ENCODE measurements around the gene FOXK1.
"Not testable (repeated sequence)": the region's sequence is repeated elsewhere in the genome, so short reads cannot be mapped to it uniquely, and the experiment has no call there.

FOXK1 gene

DNA sequence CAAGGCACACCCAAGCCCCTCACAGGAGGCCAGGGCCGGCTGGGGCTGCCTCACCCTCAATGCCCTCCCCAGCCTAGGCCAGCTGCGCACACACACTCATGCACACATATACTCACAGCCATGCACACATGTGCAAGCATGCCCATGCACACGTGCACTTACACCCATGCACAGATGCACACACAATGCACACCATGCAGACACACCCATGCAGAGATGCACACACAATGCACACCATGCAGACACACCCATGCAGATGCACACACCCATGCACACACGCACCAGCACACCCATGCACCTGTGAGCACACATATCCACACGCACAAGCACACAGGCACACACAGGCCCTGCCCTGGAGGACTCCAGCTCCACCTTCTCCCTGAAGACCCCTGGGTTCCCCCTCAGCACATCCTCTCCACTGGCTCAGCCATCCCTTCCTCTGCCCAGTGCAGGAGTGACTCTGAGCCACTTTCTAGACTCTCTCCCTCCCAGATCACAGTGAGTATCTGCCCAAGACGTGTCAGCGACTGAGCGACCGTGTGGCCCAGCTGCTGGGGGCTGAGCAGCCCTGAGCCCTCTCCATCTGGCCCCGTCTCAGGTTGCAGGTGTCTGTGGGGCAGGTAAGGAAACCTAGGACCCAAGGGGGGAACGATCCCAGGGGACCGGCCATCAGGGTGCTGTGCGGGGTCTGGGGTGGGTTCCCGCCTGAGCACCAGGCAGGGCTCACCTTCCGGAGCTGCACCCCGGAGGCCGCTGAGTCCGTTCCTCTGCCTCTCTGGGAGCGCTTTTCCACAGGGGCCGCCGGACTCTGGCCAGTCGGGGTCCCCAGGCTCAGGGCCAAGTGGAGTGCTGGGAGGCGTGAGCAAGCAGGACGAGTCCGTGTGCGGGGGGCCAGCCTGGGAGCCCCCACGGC is 119.1 kb downstream of the FOXK1 start:
- no peak for DNase-seq (ENCODE audit: low spot score)

DNA sequence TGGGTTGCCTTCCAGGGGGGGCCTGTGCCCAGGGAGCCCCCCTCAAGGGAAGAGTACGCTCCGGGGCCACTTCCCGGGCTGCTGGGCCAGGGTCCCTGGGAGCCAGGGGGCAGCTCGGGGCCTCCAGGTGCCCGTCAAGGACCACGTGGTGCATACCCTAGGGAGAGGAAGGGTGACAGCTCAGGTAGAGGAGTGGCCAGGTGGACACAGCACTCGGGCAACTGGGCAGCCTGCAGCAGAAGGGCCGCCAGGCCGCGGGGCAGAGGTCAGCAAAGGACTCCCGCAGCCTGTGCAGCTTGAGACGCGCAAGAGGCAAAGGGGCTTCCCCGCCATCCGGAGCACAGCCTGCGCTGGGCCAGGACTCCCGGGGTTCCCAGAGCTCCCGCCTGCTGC is 119.7 kb downstream of the FOXK1 start:
- no peak for DNase-seq (ENCODE audit: low spot score)

DNA sequence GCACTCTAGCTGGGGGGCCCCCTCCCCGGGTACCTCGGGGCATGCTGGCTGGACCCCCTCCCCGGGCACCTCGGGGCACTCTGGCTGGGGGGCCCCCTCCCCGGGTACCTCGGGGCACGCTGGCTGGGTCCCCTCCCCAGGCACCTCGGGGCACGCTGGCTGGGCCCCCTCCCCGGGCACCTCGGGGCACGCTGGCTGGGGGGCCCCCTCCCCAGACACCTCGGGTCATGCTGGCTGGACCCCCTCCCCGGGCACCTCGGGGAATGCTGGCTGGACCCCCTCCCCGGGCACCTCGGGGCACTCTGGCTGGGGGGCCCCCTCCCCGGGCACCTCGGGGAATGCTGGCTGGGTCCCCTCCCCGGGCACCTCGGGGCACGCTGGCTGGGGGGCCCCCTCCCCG is 120.5 kb downstream of the FOXK1 start:
- not testable (repeated sequence) for DNase-seq (ENCODE audit: low spot score)

DNA sequence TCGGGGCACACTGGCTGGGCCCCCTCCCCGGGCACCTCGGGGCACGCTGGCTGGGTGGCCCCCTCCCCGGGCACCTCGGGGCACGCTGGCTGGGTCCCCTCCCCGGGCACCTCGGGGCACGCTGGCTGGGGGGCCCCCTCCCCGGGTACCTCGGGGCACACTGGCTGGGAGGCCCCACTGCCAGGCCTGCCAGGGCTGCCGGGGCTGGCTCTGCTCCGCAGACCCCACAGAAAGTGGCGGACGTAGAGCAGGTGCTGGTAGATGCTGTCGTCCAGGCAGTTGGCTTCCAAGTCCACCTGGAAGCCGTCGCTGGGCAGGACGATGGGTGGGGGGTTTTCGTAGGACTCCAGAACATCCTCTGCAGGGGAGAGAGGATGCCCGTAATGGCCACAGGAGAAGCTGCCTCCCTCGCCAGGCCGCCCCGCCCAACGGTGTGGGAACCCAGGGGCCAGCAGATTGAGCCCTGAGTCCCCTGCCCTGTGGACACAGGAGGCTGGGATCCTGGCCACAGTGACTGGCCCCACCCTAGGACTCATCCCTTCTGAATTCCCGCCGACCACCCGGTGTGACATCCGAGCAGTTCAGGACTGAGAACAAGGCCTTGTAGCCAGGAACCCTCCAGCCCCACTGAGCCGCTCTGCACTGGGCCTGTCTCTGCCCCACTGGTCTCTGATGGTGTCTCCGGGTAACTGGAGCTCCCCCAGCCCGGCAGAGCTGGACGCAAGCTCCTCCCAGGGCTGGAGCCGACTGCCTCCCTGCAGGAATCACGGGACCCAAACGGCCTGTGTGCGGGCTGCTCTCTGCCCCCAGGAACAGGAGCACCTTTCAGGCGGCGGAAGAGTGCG is 121.5 kb downstream of the FOXK1 start:
- no peak for DNase-seq (ENCODE audit: low spot score)

DNA sequence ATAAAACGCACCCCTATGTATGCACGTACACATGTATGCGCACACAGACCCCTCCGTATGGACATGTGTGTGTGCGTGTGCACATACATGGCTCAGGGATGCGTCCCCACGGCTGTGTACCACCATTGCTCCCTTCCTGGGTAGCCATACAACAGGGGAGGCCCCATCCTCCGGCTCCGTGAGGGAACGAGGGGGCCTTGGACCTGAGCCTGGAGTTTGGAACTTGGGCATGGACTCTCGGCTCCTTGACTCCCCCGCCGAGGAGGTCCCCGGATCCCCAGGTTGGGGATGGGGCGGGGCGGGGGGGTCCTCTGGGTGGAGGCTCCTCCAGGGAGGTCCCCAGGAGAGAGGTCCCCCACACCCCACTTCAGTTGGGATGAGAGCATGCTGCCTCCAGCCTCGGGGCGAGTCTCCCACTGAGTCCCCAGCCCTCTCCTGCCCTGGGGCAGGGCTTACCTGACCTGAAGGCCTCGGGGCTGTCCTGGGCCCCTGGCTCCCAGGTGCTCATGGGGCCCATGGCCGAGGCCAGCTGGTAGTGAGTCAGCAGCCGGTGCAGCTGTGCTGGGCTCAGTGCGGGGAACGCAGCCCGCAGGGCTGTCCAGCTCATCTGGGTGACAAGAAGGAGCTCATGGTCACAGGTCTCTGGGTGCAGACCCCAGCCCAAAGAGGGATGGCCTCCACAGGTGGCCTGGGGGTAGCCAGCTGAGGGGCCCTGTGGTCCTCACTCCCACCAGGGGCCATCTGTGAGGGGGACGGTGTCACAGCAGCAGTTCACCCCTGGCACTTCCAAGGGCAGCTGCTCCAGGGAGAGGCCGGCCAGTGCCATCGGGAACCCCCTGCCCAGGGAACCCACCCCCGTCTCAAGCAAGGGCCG is 123.3 kb downstream of the FOXK1 start:
- DNase-seq (ENCODE audit: low spot score), result no peak

DNA sequence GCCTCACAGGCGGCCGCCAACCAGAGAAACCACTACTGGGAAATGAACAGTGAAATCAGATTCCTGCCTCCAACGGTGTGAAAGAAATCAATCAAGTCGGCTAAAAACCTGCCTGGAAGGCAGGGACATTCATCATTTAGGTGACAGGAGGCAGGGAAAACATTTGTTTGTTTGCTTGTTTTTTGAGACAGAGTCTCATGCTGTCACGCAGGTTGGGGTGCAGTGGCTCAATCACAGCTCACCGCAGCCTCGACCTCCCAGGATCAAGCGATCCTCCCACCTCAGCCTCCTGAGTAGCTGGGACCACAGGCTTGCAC is 123.8 kb downstream of the FOXK1 start:
- DNase-seq (ENCODE audit: low spot score), result no peak

DNA sequence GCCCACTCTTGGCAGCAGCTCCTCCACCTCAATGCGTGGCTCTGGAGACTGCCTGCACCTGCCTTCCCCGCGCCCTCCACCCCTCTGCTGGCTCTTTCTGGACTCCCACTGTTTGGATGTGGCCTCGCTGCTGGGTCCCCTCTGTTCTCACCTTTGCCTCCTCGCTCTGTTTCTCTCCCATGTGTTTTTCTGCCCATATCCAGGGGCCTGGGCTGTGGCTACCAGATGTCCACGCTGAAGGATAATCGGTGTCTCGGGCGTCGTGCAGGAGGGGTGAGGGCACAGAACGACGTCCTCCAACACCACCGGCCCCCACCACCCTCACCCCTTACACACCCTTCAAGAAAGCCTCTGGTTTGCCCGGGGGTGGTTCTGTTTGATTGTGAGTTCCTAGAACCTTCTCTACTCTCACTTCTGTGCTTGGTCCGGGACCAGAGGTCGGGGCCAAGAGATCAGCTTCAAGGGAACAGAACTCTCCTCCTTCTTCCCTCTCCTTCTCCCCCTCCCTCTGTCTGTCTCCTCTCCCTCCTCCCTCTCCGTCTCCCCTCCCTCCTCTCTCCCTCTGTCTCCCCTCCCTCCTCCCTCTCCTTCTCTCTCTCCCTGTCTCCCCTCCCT is 125.0 kb downstream of the FOXK1 start:
- DNase-seq (ENCODE audit: low spot score), result no peak

DNA sequence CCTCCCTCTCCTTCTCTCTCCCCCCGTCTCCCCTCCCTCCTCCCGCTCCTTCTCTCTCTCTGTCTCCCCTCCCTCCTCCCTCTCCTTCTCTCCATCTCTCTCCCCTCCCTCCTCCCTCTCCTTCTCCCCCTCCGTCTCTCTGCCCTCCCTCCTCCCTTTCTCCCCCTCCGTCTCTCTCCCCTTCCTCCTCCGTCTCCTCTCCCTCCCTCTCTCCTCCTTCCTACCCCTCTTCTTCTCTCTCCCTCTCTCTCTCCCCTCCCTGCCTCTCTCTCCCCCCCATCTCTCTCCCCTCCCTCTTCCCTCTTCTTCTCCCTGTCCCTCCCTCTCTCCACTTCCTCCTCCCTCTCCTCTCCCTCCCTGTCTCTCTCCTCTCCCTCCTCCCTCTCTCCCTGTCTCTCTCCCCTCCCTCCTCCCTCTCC is 125.5 kb downstream of the FOXK1 start:
- no peak for DNase-seq (ENCODE audit: low spot score)

DNA sequence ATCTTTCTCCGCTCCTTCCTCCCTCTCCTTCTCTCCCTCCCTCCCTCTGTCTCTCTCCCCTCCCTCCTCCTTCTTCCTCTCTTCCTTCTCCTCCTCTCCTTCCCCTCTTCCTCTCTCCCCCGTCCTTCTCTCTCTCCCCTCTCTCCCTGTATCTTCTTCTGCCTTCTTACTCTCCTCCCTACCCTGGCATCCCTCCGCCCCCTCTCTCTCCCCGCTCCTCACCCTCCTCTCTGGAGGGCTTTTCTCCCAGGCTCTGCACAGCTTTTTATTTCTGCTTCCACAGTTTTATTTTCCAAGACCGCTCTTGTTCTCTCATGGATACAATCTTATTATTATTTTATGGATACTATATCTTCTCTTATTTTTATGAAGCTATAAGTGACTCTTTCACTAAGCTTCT is 125.9 kb downstream of the FOXK1 start:
- no peak for DNase-seq (ENCODE audit: low spot score)

DNA sequence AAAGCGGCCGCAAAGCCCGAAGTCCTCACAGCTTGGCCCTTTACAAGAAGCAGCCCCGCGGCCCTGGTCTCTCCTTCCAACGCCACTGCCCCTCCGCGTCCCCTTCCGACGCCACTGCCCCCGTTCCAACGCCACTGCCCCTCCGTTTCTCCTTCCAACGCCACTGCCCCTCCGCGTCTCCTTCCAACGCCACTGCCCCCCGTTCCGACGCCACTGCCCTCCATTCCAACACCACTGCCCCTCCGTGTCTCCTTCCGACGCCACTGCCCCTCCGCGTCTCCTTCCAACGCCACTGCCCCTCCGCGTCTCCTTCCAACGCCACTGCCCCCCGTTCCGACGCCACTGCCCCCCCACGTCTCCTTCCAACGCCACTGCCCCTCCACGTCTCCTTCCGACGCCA is 126.5 kb downstream of the FOXK1 start:
- no peak for DNase-seq (ENCODE audit: low spot score)

DNA sequence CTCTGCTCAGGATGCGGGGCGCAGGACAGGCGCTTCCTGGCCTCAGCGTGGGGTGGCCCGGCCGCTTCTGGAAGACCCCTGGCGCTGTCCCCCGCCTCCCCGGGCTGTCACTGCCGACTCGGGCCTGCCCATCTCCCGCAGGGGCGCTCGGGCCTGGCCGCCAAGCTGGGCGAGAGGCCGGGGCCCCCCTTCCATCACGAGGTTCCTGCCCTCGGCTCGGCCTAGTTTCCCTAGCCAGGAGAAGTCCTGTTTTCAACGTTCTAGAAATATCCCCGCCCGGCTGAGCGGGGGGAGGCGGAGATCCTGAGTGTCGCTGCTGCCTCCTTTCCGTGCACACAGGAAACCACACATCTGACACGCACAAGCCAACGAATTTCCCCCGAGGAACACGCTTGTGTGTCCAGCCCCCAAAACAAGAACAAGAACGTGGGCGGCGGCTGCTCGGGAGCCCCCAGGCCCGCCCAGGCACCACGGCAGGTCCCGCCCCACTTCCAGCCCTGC is 127.0 kb downstream of the FOXK1 start:
- DNase-seq (ENCODE audit: low spot score), result no peak

DNA sequence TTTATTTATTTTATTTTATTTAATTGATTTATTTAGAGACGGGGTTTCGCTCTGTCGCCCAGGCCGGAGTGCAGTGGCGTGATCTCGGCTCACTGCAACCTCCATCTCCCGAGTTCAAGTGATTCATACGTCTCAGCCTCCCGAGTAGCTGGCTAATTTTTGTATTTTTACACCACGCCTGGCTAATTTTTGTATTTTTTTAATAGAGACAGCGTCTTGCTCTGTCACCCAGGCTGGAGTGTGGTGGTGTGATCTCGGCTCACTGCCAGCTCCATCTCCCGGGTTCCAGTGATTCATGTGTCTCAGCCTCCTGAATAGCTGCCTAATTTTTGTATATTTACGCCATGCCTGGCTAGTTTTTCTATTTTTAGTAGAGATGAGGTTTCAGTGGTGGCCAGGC is 127.6 kb downstream of the FOXK1 start:
- DNase-seq (ENCODE audit: low spot score), result no peak

DNA sequence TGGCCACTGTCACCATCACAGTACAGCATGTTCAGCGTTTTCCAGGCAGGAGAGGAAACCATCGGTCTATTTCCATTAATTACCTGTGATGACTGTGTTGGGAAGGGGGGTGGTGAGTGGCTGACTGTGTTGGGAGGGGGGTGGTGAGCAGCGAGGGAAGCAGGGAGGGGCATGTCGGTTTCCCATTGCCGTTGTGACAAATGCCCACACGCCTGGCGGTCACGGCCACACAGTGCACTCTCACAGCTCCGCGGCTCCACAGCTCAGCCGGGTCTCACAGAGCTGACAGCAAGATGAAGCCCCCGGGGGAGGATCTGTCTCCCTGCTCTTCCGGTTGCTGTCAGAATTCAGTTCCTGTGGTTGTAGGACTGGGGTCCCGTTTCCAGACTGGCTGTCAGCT is 132.3 kb downstream of the FOXK1 start:
- no peak for DNase-seq (ENCODE audit: low spot score)

DNA sequence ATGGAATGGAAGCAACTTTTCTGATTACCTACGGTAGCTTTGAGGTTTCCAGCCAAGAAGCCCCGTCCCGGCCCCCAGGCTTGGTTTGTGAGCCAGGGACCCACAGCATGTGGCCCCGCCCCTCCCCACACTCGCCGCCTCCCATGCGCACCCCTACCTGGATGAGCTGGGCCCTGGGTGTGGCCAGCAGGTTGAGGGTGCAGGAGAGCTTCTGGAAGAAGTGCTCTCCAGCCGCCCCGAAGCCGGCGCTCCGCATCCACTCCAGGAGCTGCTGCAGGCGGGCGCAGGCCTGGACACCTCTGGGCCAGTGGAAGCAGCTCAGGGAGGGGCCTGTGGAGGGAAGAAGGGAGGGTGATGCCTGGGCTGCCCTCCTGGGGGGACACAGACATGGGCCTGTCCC is 133.0 kb downstream of the FOXK1 start:
- no peak for DNase-seq (ENCODE audit: low spot score)

DNA sequence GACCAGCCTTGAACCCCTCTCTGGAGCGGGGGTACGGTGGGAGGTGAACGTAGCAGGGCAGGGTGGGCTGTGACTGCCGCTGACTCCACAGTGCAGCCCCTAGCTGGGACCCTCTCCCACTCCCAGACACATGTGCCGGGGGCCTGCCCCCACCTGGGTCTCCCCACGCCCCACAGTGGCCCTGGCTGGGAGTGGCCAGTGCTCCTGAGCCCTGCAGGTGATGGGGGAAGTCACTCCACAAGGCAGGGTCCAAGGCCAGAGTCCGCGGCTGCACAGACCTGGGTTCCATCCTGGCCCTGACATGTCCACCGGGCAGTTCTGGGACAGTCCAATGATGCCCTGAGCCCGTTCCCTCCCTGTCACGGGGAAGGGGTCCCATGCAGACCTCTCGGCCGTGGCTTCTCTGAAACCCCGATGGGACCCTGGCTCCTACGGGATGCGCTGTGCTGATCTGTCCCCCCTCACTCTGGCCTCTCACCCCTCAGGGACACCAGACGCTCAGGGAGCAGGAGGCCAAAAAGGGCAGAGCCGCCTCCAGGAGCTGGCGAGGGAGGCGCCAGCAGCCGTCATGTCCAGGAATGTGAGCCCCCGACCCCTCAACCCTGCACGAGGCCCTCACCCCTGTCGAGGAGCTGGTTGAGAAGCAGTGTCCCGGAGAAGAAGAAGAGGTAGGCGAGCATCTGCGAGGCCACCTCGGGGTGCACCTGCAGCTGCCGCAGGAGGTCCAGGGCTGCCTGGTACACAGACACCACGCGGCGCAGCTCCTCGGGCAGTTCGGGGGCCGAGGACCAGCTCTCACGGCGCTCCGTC is 133.7 kb downstream of the FOXK1 start:
- no peak for DNase-seq (ENCODE audit: low spot score)

DNA sequence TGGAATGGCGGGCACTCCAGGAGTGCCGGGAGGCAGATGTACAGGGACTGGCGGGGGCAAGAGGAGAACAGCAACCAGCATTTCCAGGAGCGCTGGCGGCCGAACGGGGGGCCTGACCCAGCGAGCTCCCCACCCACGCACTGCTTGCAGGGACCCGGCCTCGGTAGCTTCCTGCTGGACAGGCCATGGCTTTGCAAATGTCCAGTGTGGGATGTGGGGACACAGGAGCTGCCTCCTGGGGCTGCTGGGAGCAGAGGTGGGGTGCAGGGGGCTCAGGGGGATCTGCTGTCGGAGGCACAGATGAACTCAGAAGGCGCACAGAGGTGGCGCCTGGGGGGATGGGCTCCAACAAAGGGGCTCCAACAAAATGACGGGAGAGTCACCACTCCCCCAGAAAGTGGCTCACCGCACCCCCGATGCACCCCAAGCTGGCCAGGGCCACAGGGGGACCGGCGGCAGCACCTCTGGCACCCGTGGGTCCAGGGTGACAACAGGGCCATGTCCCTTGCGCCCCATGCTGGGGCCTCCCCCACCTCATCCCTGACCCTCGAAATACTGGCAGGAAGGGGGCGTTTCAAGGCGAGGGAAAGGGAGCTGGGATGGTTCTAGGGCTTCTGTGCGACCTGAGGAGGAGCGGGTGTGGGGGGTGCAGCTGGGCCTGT is 134.5 kb downstream of the FOXK1 start:
- no peak for DNase-seq (ENCODE audit: low spot score)

DNA sequence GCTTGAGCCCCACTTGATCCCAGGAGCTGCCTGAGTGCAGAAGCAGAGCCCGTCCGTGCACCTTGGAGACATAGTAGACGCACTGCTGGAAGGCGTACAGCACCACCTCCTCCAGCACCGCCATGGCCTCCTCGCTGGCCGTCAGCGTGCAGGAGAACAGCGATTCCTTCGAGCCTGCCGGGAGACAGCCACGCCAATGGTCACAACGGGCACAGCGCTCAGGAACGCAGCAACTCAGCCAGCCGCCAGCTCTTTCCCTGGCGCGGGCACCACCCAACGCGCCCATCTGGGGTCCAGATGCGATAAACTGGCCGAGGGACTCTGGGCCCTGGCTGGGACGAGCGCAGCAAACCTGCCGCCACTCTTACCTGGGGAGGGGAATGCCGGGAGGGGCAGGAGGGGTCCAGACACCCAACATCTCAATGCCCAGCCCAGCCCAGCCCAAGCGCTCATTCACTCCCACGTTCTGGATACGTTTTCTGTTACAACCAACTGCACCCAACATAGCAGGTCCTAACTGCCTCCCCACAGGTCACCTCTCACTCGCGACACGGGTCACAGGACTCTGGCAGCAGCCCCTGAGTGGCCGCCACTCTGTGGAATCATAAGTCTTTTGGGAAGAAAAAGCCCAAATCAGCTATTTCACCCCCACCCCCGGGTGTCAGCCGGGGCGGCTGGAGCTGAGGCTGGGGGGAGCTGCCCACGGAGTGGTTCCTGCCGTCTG is 135.2 kb downstream of the FOXK1 start:
- no peak for DNase-seq (ENCODE audit: low spot score)

DNA sequence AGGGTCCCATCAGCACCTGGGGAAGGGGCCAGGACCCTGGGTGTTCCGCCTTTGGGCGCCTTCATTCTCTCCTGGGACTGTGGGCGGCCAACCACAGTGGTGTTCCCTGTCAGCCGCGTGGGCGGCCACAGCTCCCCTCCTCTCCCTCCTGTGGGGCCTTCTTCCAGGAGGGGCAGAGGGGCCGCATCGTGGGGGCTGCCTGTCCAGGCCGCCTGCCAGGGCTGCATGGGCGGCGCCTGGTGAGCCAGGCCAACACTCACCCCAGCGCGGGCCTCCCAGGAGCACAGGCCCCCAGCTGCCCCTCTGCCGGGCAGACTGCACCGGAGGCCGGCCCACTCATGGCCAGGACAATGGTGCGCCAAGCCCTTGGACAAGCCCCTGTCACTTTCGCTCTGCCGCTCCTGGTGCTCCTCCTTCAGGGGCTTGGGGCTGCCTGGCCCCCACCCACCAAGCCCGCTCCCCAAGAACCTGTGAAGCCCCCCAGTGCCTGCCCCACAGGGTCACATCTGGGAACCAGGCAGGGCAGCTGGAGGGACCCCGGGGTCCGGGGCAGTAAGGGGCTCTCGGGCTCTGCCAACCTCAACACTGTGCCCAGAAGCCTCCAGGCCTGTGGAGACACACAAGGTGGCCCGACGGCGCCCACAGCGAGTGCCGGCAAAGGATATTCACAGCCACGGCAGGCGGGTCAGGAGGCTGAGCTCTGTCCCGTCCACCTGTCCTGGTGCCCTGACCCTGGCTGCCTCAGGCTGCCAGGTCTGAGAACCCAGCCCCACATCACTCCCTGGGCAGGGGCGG is 136.1 kb downstream of the FOXK1 start:
- DNase-seq (ENCODE audit: low spot score), result no peak

Measured in kidney capillary endothelial cell (primary cell).